Neural cell (in vitro differentiated cells): Measurements from ENCODE around the gene TRIM14. TPM values are rescaled to one million over a fixed set of nuclear protein-coding genes. Genes with fewer than 3 reads are reported as not detected.

ENCODE experiments used
- H2AFZ ChIP-seq: fragments of 200-600, 300-800 bp; sonication (generic), shearing (Covaris generic); 2 replicates; pipeline ENCODE4 v1.6.0; 2014; ENCODE audit warnings: low read depth, mild to moderate bottlenecking, antibody characterized with exemption, low read length, moderate library complexity
- H3F3A ChIP-seq: fragments of 200-600 bp; shearing (Covaris generic); 2 replicates; pipeline ENCODE4 v1.6.1; 2016; ENCODE audit warnings: mild to moderate bottlenecking, moderate library complexity, mixed read lengths, antibody characterized with exemption, low read length; ENCODE audit not compliant: insufficient read depth, poor library complexity, severe bottlenecking
- H3K27ac ChIP-seq: fragments of 200-600, 300-800 bp; sonication (generic), shearing (Covaris generic); 2 replicates; pipeline ENCODE4 v1.5.1; 2014; ENCODE audit warnings: mild to moderate bottlenecking, low read length, moderate library complexity
- H3K27me3 ChIP-seq: fragments of 300-800, 200-600 bp; sonication (generic), shearing (Covaris generic); 2 replicates; pipeline ENCODE4 v1.6.0; 2014; ENCODE audit warnings: mild to moderate bottlenecking, low read depth, low read length, moderate library complexity; ENCODE audit not compliant: insufficient read depth
- H3K36me3 ChIP-seq: fragments of 300-800, 200-600 bp; sonication (generic), shearing (Covaris generic); 2 replicates; pipeline ENCODE4 v1.5.1; 2014; ENCODE audit warnings: mild to moderate bottlenecking, antibody characterized with exemption, low read length, moderate library complexity; ENCODE audit not compliant: insufficient read depth
- H3K4me2 ChIP-seq: fragments of 300-800, 200-600 bp; sonication (generic), shearing (Covaris generic); 2 replicates; pipeline ENCODE4 v1.6.0; 2014; ENCODE audit warnings: mild to moderate bottlenecking, low read length
- H3K4me3 ChIP-seq: fragments of 300-800, 200-600 bp; sonication (generic), shearing (Covaris generic); 2 replicates; pipeline ENCODE4 v1.5.1; 2014; ENCODE audit warnings: mild to moderate bottlenecking, low read length, moderate library complexity
- H3K79me2 ChIP-seq: fragments of 200-600 bp; shearing (Covaris generic); replicated peaks from 2 replicates; pipeline ENCODE4 v1.6.0; 2014; ENCODE audit warnings: mild to moderate bottlenecking, low read length, moderate library complexity; ENCODE audit not compliant: insufficient read depth
- H3K9ac ChIP-seq: fragments of 300-800, 200-600 bp; sonication (generic), shearing (Covaris generic); 2 replicates; pipeline ENCODE4 v1.6.1; 2016; ENCODE audit warnings: mild to moderate bottlenecking, low read length, mixed read lengths
- H3K9me2 ChIP-seq: fragments of 200-600 bp; shearing (Covaris generic); 2 replicates; pipeline ENCODE4 v1.6.1; 2016; ENCODE audit warnings: mild to moderate bottlenecking, low read length, mixed read lengths; ENCODE audit not compliant: insufficient read depth
- H3K9me3 ChIP-seq: fragments of 200-600, 300-800 bp; sonication (generic), shearing (Covaris generic); 2 replicates; pipeline ENCODE4 v1.6.1; 2016; ENCODE audit warnings: mild to moderate bottlenecking, mixed run types, low read length, moderate library complexity, mixed read lengths
- H4K20me1 ChIP-seq: fragments of 200-600 bp; shearing (Covaris generic); 2 replicates; pipeline ENCODE4 v1.6.1; 2016; ENCODE audit warnings: mild to moderate bottlenecking, mixed run types; ENCODE audit not compliant: insufficient read depth
- EP300 ChIP-seq: fragments of 450-650 bp; conservative IDR thresholded peaks from 2 replicates; pipeline ENCODE4 v1.6.1; 2014; ENCODE audit warnings: antibody characterized with exemption, mild to moderate bottlenecking, moderate library complexity; ENCODE audit not compliant: poor library complexity, severe bottlenecking
- EZH2 ChIP-seq: fragments of 200-600, 300-800 bp; shearing (Covaris generic), sonication (generic); IDR thresholded peaks from 2 replicates; pipeline ENCODE4 v1.6.1; 2014; ENCODE audit warnings: antibody characterized with exemption, low read length, borderline replicate concordance, mild to moderate bottlenecking; ENCODE audit not compliant: insufficient read depth, poor library complexity, severe bottlenecking
- MXI1 ChIP-seq: fragments of 450-650 bp; conservative IDR thresholded peaks from 2 replicates; pipeline ENCODE4 v1.6.1; 2014; ENCODE audit warnings: antibody characterized with exemption, mild to moderate bottlenecking; ENCODE audit not compliant: poor library complexity, severe bottlenecking
- POLR2AphosphoS5 ChIP-seq: IDR thresholded peaks from 2 replicates; pipeline ENCODE4 v1.6.1; 2012
- RAD21 ChIP-seq: fragments of 450-650 bp; conservative IDR thresholded peaks from 2 replicates; pipeline ENCODE4 v1.6.1; 2014; ENCODE audit warnings: antibody characterized with exemption, mild to moderate bottlenecking, moderate library complexity
- REST ChIP-seq: IDR thresholded peaks from 2 replicates; pipeline ENCODE4 v1.6.1; 2012; ENCODE audit warnings: borderline replicate concordance
- SMC3 ChIP-seq: fragments of 450-650 bp; conservative IDR thresholded peaks from 2 replicates; pipeline ENCODE4 v1.6.1; 2014; ENCODE audit warnings: antibody characterized with exemption, mild to moderate bottlenecking, moderate library complexity; ENCODE audit not compliant: poor library complexity
- TAF1 ChIP-seq: IDR thresholded peaks from 2 replicates; pipeline ENCODE4 v1.6.1; 2012; ENCODE audit warnings: low read depth
- polyA plus RNA-seq: library from polyadenylated mRNA; depleted of rRNA; stranded (reverse); fragments of >200 nt; gene quantifications from 2 replicates; pipeline ENCODE4 v1.2.3, GENCODE V29; 2014
- TF ChIP-seq, protein P1 (sequence below): fragments of 450-650 bp; IDR thresholded peaks from 2 replicates; pipeline ENCODE4 v1.5.1; 2014; ENCODE audit warnings: antibody characterized with exemption, mild to moderate bottlenecking, moderate library complexity; ENCODE audit not compliant: poor library complexity, severe bottlenecking

TRIM14 gene
- polyA plus RNA-seq, 1 donor from 2014 or later, result not detected

GRCh38 chr9:98095401-98095800 is 23.6 kb downstream of the TRIM14 start:
- Histone ChIP-seq H3K4me3 (no peak overlapping the region), H3F3A (no peaks in the 10 kb centered on the region), H3K9ac (no peak overlapping the region), H3K79me2 (no peaks in the 10 kb centered on the region), H3K9me3 (no peaks in the 10 kb centered on the region), H4K20me1 (no peaks in the 10 kb centered on the region), H3K9me2 (no peaks in the 10 kb centered on the region), H3K36me3 (no peaks in the 10 kb centered on the region), H3K27me3 (no peaks in the 10 kb centered on the region), H3K27ac (no peak overlapping the region), H3K4me2 (no peak overlapping the region), H2AFZ (no peak overlapping the region)
- TF ChIP-seq SMC3, result no peak
- no peak for TF ChIP-seq EZH2
- TF ChIP-seq REST, result no peak
- no peak for TF ChIP-seq MXI1
- no peak for TF ChIP-seq POLR2AphosphoS5
- no peak for TF ChIP-seq TAF1
- TF ChIP-seq, protein P1, sequence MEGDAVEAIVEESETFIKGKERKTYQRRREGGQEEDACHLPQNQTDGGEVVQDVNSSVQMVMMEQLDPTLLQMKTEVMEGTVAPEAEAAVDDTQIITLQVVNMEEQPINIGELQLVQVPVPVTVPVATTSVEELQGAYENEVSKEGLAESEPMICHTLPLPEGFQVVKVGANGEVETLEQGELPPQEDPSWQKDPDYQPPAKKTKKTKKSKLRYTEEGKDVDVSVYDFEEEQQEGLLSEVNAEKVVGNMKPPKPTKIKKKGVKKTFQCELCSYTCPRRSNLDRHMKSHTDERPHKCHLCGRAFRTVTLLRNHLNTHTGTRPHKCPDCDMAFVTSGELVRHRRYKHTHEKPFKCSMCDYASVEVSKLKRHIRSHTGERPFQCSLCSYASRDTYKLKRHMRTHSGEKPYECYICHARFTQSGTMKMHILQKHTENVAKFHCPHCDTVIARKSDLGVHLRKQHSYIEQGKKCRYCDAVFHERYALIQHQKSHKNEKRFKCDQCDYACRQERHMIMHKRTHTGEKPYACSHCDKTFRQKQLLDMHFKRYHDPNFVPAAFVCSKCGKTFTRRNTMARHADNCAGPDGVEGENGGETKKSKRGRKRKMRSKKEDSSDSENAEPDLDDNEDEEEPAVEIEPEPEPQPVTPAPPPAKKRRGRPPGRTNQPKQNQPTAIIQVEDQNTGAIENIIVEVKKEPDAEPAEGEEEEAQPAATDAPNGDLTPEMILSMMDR, result no peak
- no peak for TF ChIP-seq RAD21
- TF ChIP-seq EP300, result no peak

GRCh38 chr9:98094851-98095250 is 24.2 kb downstream of the TRIM14 start:
- Histone ChIP-seq H3K9me3 (no peaks in the 10 kb centered on the region), H3K9me2 (no peaks in the 10 kb centered on the region), H2AFZ (no peak overlapping the region), H3K4me3 (no peak overlapping the region), H3K36me3 (no peaks in the 10 kb centered on the region), H3K27me3 (no peaks in the 10 kb centered on the region), H3F3A (no peaks in the 10 kb centered on the region), H3K79me2 (no peaks in the 10 kb centered on the region), H3K27ac (no peak overlapping the region), H3K4me2 (no peak overlapping the region), H4K20me1 (no peaks in the 10 kb centered on the region), H3K9ac (no peak overlapping the region)
- TF ChIP-seq POLR2AphosphoS5 (no peak), EZH2 (no peak), EP300 (no peak), REST (no peak), RAD21 (no peak), MXI1 (no peak), SMC3 (no peak), TAF1 (no peak)
- TF ChIP-seq, protein P1, result no peak
